Progenitor cell of endocrine pancreas (in vitro differentiated cells): Measurements from ENCODE around the gene ZBTB8B. TPM values are rescaled to one million over a fixed set of nuclear protein-coding genes. Genes with fewer than 3 reads are reported as not detected.

Source experiments
- DNase-seq: peaks from one replicate; pipeline ENCODE4 v3.0.0; 2021; ENCODE audit warnings: low spot score; ENCODE audit not compliant: unreplicated experiment
- H3K27ac Mint-ChIP-seq: 2 replicates; pipeline ENCODE4 v1.8.0; 2021; ENCODE audit warnings: mild to moderate bottlenecking, moderate library complexity, mixed read lengths
- H3K27me3 Mint-ChIP-seq: 2 replicates; pipeline ENCODE4 v1.8.0; 2021; ENCODE audit warnings: mixed read lengths
- H3K36me3 Mint-ChIP-seq: 2 replicates; pipeline ENCODE4 v1.8.0; 2022; ENCODE audit warnings: mixed read lengths; ENCODE audit not compliant: insufficient read depth
- H3K4me1 Mint-ChIP-seq: 2 replicates; pipeline ENCODE4 v1.8.0; 2021; ENCODE audit warnings: low read depth, mixed read lengths
- H3K4me3 Mint-ChIP-seq: 2 replicates; pipeline ENCODE4 v1.8.0; 2021; ENCODE audit warnings: low read depth, mild to moderate bottlenecking, moderate library complexity, mixed read lengths
- H3K9me3 Mint-ChIP-seq: 2 replicates; pipeline ENCODE4 v1.8.0; 2021; ENCODE audit warnings: low read depth, mixed read lengths
- total RNA-seq: library from RNA; stranded (reverse); gene quantifications from 2 replicates; pipeline ENCODE4 v1.2.1, GENCODE V29; 2021
- TF ChIP-seq, protein P1 (sequence below): fragments of 200-600 bp; sonication (generic); IDR thresholded peaks from one replicate; pipeline ENCODE4 v1.5.0; 2021; ENCODE audit warnings: antibody characterized with exemption, mild to moderate bottlenecking; ENCODE audit not compliant: unreplicated experiment

Gene ZBTB8B
- total RNA-seq, 1 donor from 2014 or later, result 4.7 TPM

DNA sequence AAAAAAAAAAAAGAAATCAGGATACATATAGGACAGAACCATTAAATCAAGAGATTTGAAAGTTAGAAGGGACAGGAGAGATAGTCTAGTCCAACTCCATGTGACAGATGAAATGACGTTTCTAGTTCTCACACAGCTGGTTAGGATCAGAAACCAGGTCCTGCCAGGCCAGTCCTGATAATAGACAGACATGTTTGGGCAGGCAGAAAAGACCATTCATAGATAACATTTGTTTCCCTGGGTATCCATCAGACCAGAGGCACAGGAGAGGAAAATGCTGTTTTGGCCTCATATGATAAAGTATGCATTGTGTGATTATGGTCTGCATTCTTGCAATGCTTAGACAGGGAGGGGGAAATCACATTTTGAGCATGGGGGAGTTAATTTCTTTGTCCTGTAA is 29.3 kb downstream of the ZBTB8B start:
- Mint-ChIP-seq H3K4me3 (no peak overlapping the region), H3K36me3 (peaks cover under 1% of the 10 kb centered on the region), H3K27me3 (no peaks in the 10 kb centered on the region), H3K9me3 (no peaks in the 10 kb centered on the region), H3K4me1 (peaks cover 17% of the 10 kb centered on the region), H3K27ac (peak overlapping the region; percentile 42)
- DNase-seq, result no peak
- TF ChIP-seq, protein P1, sequence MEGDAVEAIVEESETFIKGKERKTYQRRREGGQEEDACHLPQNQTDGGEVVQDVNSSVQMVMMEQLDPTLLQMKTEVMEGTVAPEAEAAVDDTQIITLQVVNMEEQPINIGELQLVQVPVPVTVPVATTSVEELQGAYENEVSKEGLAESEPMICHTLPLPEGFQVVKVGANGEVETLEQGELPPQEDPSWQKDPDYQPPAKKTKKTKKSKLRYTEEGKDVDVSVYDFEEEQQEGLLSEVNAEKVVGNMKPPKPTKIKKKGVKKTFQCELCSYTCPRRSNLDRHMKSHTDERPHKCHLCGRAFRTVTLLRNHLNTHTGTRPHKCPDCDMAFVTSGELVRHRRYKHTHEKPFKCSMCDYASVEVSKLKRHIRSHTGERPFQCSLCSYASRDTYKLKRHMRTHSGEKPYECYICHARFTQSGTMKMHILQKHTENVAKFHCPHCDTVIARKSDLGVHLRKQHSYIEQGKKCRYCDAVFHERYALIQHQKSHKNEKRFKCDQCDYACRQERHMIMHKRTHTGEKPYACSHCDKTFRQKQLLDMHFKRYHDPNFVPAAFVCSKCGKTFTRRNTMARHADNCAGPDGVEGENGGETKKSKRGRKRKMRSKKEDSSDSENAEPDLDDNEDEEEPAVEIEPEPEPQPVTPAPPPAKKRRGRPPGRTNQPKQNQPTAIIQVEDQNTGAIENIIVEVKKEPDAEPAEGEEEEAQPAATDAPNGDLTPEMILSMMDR, result no peak

DNA sequence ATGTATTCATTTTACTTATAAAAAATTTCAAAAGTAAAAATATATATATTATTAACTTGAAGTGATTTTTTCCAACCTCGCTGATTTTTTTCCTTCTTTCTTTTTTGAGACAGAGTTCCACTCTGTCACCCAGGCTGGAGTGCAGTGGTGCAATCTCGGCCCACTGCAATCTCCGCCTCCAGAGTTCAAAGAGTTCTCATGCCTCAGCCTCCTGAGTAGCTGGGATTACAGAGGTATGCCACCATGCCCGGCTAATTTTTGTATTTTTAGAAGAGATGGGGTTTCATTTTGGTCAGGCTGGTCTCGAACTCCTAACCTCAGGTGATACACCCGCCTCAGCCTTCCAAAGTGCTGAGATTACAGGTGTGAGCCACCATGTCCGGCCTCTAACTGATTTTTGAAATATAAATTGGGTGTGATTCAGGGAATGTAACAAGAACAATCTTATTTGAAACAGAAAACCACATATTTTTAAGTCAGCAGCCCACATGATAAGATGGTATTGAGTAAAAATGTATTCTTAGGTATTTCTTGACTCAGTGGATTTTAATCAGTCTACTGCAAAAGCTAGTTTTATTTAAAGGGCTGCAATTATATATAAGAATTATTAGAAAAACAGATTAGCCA is 30.0 kb downstream of the ZBTB8B start:
- Mint-ChIP-seq H3K4me1 (peaks cover 18% of the 10 kb centered on the region), H3K27me3 (no peaks in the 10 kb centered on the region), H3K36me3 (no peaks in the 10 kb centered on the region), H3K4me3 (no peak overlapping the region), H3K27ac (peak overlapping the region; percentile 35), H3K9me3 (no peaks in the 10 kb centered on the region)
- DNase-seq, result no peak
- TF ChIP-seq, protein P1, result no peak

DNA sequence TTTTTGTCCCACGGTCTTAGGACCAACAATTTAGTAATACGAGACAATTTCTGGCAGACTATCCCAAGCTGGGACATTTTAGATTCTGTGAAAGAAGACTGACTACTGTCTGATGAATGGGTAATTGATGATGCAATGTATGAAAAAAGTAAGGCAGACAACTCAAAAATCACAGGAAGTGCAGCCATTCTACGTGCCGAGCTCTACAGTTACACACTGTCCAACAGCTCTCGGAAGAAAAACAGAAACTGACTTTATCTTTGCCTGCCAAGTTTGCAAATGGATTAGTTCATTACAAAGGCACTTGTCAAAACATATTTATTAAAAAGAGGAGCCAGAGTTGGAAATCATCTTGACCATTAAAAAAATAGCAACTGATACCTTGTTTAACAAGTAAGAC is 31.3 kb downstream of the ZBTB8B start:
- no peaks in the 10 kb centered on the region for H3K27me3 Mint-ChIP-seq
- no peaks in the 10 kb centered on the region for H3K36me3 Mint-ChIP-seq
- peak overlapping the region; percentile 45 for H3K27ac Mint-ChIP-seq
- peaks cover 18% of the 10 kb centered on the region for H3K4me1 Mint-ChIP-seq
- DNase-seq, result no peak
- TF ChIP-seq, protein P1, result no peak
- H3K4me3 Mint-ChIP-seq, result no peak overlapping the region
- no peaks in the 10 kb centered on the region for H3K9me3 Mint-ChIP-seq

DNA sequence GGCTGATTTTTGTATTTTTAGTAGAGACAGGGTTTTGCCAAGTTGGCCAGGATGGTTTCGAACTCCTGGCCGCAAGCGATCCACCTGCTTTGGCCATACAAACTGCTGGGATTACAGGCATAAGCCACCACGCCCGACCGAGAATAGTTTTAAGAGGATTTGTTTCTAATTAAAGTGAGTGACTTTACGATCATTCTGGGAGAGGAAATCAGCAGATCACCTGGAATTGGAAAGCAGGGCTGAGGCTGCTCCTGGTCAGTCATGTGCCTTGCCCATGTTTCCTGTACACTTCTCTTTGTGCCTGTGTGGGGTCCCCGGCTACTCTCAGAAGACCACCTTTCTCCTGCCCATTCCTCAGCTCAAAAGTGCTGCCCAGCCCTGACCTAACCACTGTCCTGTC is 33.9 kb downstream of the ZBTB8B start:
- peak overlapping the region; percentile 84 for H3K4me3 Mint-ChIP-seq

DNA sequence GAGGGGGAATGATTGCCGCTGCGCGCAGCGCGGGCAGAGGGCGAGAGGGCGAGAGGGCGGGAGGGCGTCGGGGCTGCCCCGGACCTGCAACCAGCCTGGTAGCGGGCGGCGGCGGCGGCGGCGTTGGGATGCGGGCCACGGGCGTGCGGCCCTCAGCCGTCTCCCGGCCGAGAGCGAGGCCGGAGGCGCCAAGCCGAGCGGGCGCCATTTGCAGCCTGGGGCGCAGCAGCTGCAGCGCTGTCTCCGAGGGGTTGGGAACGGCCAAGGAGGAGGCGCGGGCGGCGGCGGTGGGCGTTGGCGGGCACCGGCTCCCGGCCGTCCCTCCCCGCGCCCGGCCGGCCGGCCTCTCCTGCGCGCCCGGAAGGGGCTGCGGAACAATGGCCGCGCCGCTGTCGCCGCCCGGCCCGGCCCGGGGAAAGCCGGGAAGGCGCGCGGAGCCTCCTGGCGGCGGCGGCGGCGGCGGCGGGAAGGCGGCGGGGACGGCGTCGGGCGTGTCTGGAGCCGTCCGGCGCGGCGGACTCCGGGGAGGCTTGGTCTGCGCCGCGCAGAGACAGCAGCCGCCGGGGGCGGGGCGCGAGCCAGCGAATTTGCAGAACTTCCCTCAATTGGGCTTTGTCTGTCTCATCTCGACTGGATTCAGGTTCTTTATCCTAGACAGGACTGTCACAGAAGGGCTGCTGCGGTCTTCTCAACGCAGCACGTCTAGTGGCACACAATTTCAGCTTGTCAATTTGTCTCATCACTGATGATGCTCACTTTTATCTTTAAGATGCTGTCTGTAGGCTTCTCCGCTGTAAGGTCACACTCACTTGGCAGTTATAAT is 35.7 kb downstream of the ZBTB8B start:
- H3K4me1 Mint-ChIP-seq, result peaks cover 13% of the 10 kb centered on the region
- H3K36me3 Mint-ChIP-seq, result no peaks in the 10 kb centered on the region
- H3K9me3 Mint-ChIP-seq, result no peaks in the 10 kb centered on the region
- no peaks in the 10 kb centered on the region for H3K27me3 Mint-ChIP-seq
- H3K4me3 Mint-ChIP-seq, result peak overlapping the region; percentile 84
- TF ChIP-seq, protein P1, result no peak
- peak overlapping the region; percentile 77 for H3K27ac Mint-ChIP-seq
- peak; percentile 43 for DNase-seq

More for the DNA sequence above, 33.9 kb downstream of the ZBTB8B start:
- Mint-ChIP-seq H3K9me3 (no peaks in the 10 kb centered on the region), H3K4me1 (peaks cover 18% of the 10 kb centered on the region), H3K27ac (peak overlapping the region; percentile 85), H3K27me3 (no peaks in the 10 kb centered on the region), H3K36me3 (no peaks in the 10 kb centered on the region)
- TF ChIP-seq, protein P1, result no peak
- DNase-seq, result no peak
